Endothelial cell of umbilical vein (primary cell): ENCODE data around the gene LGALS7B. TPM values are rescaled to one million over a fixed set of nuclear protein-coding genes. Genes with fewer than 3 reads are reported as not detected.

Experiments
- BruUV-seq: library from RNA; stranded (reverse); fragments of 400-500 nt; replicated peaks from 2 replicates; lab custom pipeline; 2021; lab: Mats Ljungman, UMichigan
- CTCF ChIA-PET: fragments of 300-600, 350-600 bp; sonication (Branson Sonifier 250); formaldehyde crosslinking; loops from one replicate; lab custom pipeline; 2021; ENCODE audit warnings: antibody characterized with exemption, inconsistent platforms; lab: Charles Lee
- POLR2A ChIA-PET: fragments of 300-600, 350-600 bp; sonication (Branson Sonifier 250); formaldehyde crosslinking; loops from one replicate; lab custom pipeline; 2021; ENCODE audit warnings: antibody characterized with exemption, inconsistent platforms; lab: Charles Lee
- DNase-seq: peaks from one replicate; pipeline ENCODE4 v3.0.0-alpha.2; 2011; ENCODE audit warnings: low read depth, low spot score
- FAIRE-seq: peaks from 2 replicates; lab custom pipeline; 2011; peaks lifted over from hg19 to GRCh38; lab: Jason Lieb, UNC
- H2AFZ ChIP-seq: 2 replicates; pipeline ENCODE4 v1.6.0; 2012; ENCODE audit warnings: low read depth, low read length, control low read depth, inconsistent platforms
- H3K27ac ChIP-seq: 2 replicates; pipeline ENCODE4 v1.5.1; 2011; ENCODE audit warnings: low read depth, mild to moderate bottlenecking, control low read depth, low read length, moderate library complexity; ENCODE audit not compliant: insufficient read depth
- H3K27me3 ChIP-seq, 2 experiments: 2 replicates each; pipeline versions ENCODE4 v1.6.0 to v1.6.1; 2011; ENCODE audit warnings: low read length in 2 of 2, mixed read lengths in 1 of 2; ENCODE audit not compliant: control insufficient read depth in 2 of 2, insufficient read depth in 2 of 2
- H3K36me3 ChIP-seq, 2 experiments: 2 replicates in 1 of 2; 3 replicates in 1 of 2; pipeline ENCODE4 v1.5.1; 2011; ENCODE audit warnings: low read length in 2 of 2, mild to moderate bottlenecking in 1 of 2, moderate library complexity in 1 of 2; ENCODE audit not compliant: control insufficient read depth in 2 of 2, insufficient read depth in 2 of 2; ENCODE audit errors: extremely low read depth in 1 of 2
- H3K4me1 ChIP-seq: 3 replicates; pipeline ENCODE4 v1.5.1; 2011; ENCODE audit warnings: mild to moderate bottlenecking, low read length; ENCODE audit not compliant: control insufficient read depth, insufficient read depth; ENCODE audit errors: extremely low read depth
- H3K4me2 ChIP-seq: 2 replicates; pipeline ENCODE4 v1.6.1; 2011; ENCODE audit warnings: low read length, control low read depth, mixed read lengths; ENCODE audit not compliant: insufficient read depth
- H3K4me3 ChIP-seq, 3 experiments: fragments of 200-600 bp in 1 of 3; sonication (generic), shearing (Covaris generic) in 1 of 3; replicated peaks in 1 of 3; 2 replicates each; pipeline ENCODE4 v1.5.1; 2011 to 2016; ENCODE audit warnings: control low read depth in 3 of 3, low read length in 3 of 3, mild to moderate bottlenecking in 2 of 3, inconsistent platforms in 1 of 3, low read depth in 1 of 3, moderate library complexity in 1 of 3; ENCODE audit not compliant: insufficient read depth in 1 of 3
- H3K79me2 ChIP-seq: 2 replicates; pipeline ENCODE4 v1.6.0; 2012; ENCODE audit warnings: low read length, inconsistent platforms; ENCODE audit not compliant: control insufficient read depth, insufficient read depth
- H3K9ac ChIP-seq: replicated peaks from 2 replicates; pipeline ENCODE3; 2011; ENCODE audit warnings: low read length, control low read depth; ENCODE audit not compliant: insufficient read depth; ENCODE audit errors: extremely low read depth
- H3K9me1 ChIP-seq: replicated peaks from 3 replicates; pipeline ENCODE4 v1.6.0; 2011; ENCODE audit warnings: mild to moderate bottlenecking, low read length; ENCODE audit not compliant: control insufficient read depth, insufficient read depth; ENCODE audit errors: extremely low read depth
- H3K9me3 ChIP-seq: replicated peaks from 2 replicates; pipeline ENCODE4 v1.5.1; 2012; ENCODE audit warnings: low read length, inconsistent platforms; ENCODE audit not compliant: control insufficient read depth, insufficient read depth
- H4K20me1 ChIP-seq: replicated peaks from 2 replicates; pipeline ENCODE3; 2011; ENCODE audit warnings: mild to moderate bottlenecking, low read length; ENCODE audit not compliant: control insufficient read depth, insufficient read depth; ENCODE audit errors: extremely low read depth
- CTCF ChIP-seq, 2 donors: IDR thresholded peaks; 1 replicate in 1 of 2; 2 replicates in 1 of 2; pipeline ENCODE4 v1.5.1; 2011; ENCODE audit warnings: low read length in 2 of 2, mild to moderate bottlenecking in 2 of 2, moderate library complexity in 2 of 2, control low read depth in 1 of 2, inconsistent platforms in 1 of 2, low read depth in 1 of 2; ENCODE audit not compliant: insufficient read depth in 1 of 2; ENCODE audit errors: extremely low read depth in 1 of 2
- EZH2 ChIP-seq: IDR thresholded peaks from 2 replicates; pipeline ENCODE4 v1.6.1; 2012; ENCODE audit warnings: borderline replicate concordance, low read depth, mild to moderate bottlenecking, moderate library complexity, low read length, inconsistent platforms; ENCODE audit not compliant: severe bottlenecking
- FOS ChIP-seq: IDR thresholded peaks from 2 replicates; pipeline ENCODE4 v1.6.1; 2011; ENCODE audit warnings: mild to moderate bottlenecking, low read length, moderate library complexity, borderline replicate concordance; ENCODE audit not compliant: insufficient read depth
- GATA2 ChIP-seq: IDR thresholded peaks from 2 replicates; pipeline ENCODE4 v1.7.0; 2011; ENCODE audit warnings: low read depth, mild to moderate bottlenecking, moderate library complexity, mixed read lengths, low read length; ENCODE audit not compliant: insufficient read length, insufficient read depth
- JUN ChIP-seq: IDR thresholded peaks from 2 replicates; pipeline ENCODE4 v1.6.1; 2011; ENCODE audit warnings: borderline replicate concordance, low read depth; ENCODE audit not compliant: insufficient read length, insufficient read depth
- MAX ChIP-seq: IDR thresholded peaks from 2 replicates; pipeline ENCODE4 v1.6.1; 2011; ENCODE audit not compliant: insufficient read depth, insufficient read length
- MYC ChIP-seq: IDR thresholded peaks from one replicate; pipeline ENCODE4 v1.6.1; 2011; ENCODE audit warnings: mild to moderate bottlenecking, low read depth, low read length
- POLR2A ChIP-seq: IDR thresholded peaks from 2 replicates; pipeline ENCODE4 v1.6.1; 2012; ENCODE audit warnings: low read depth, mild to moderate bottlenecking, control low read depth, low read length
- POLR2AphosphoS5 ChIP-seq: IDR thresholded peaks from 2 replicates; pipeline ENCODE4 v1.6.1; 2012; ENCODE audit warnings: low read depth, mild to moderate bottlenecking, control low read depth, low read length, moderate library complexity; ENCODE audit not compliant: insufficient read depth
- dilution Hi-C: fragments of 300-500 bp; cut with MboI; formaldehyde crosslinking; loops from one replicate; pipeline ENCODE4 v1.15.0; 2019; ENCODE audit warnings: low sequenced_read_pairs; ENCODE audit not compliant: extremely low pct_ligation_motif_present
- intact Hi-C: fragments of 100-400 bp; cut with micrococcal nuclease; formaldehyde crosslinking; loops from one replicate; pipeline ENCODE4 v1.10.0; 2022
- polyA plus RNA-seq, 4 experiments: library from polyadenylated mRNA; depleted of rRNA in 3 of 4; stranded (reverse) in 3 of 4; unstranded in 1 of 4; fragments of >200 nt; gene quantifications; 2 replicates each; pipeline versions ENCODE4 v1.2.1 to v1.2.3, GENCODE V29; 2011 to 2012; ENCODE audit warnings: missing spikeins in 1 of 4
- total RNA-seq: library from RNA; stranded (reverse); gene quantifications from 2 replicates; pipeline ENCODE4 v1.2.3, GENCODE V29; 2021

LGALS7B gene
- total and polyA plus RNA-seq, 2 donors (not counting 3 experiments of a cell fraction or from before 2014, with no cell fraction given): not detected

GRCh38 chr19:38816131-38816750 is 27.2 kb downstream of the LGALS7B start:
- FAIRE-seq (no peak), DNase-seq (no peak)
- Histone ChIP-seq H2AFZ (no peak overlapping the region), H3K4me2 (no peak overlapping the region), H3K27me3 (no peaks in the 10 kb centered on the region), H3K4me1 (no peaks in the 10 kb centered on the region), H3K27ac (no peak overlapping the region), H3K9ac (no peak overlapping the region), H4K20me1 (no peaks in the 10 kb centered on the region), H3K9me3 (no peaks in the 10 kb centered on the region), H3K9me1 (no peaks in the 10 kb centered on the region), H3K4me3 (no peak overlapping the region), H3K79me2 (no peaks in the 10 kb centered on the region), H3K36me3 (peaks cover 0 to 13% of the 10 kb centered on the region in 2 experiments)
- intact Hi-C loops: no loop called here
- TF ChIP-seq FOS (no peak), POLR2AphosphoS5 (no peak), EZH2 (no peak), GATA2 (no peak), JUN (no peak)
- CTCF ChIA-PET: no interaction called here
- BruUV-seq: no TSS peak
- dilution Hi-C loops: no loop called here
- POLR2A ChIA-PET: no interaction called here

- Histone ChIP-seq H3K36me3 (peaks cover 0 to 13% of the 10 kb centered on the region in 2 experiments), H3K79me2 (no peaks in the 10 kb centered on the region), H3K27ac (no peak overlapping the region), H4K20me1 (no peaks in the 10 kb centered on the region), H3K9me3 (no peaks in the 10 kb centered on the region), H3K9ac (no peak overlapping the region), H2AFZ (no peak overlapping the region), H3K27me3 (no peaks in the 10 kb centered on the region), H3K4me3 (no peak overlapping the region), H3K4me2 (no peak overlapping the region), H3K9me1 (no peaks in the 10 kb centered on the region), H3K4me1 (no peaks in the 10 kb centered on the region)
- intact Hi-C loops (no loop called here), dilution Hi-C loops (no loop called here)
- ChIA-PET CTCF (no interaction called here), POLR2A (no interaction called here)
- FAIRE-seq: no peak
- no TSS peak for BruUV-seq
- TF ChIP-seq GATA2 (no peak), EZH2 (no peak), POLR2AphosphoS5 (no peak), CTCF (IDR thresholded peaks at IDR 0.05; ENCODE audit: extremely low read depth in 1 of 2, insufficient read depth in 1 of 2, low read depth in 1 of 2, low read length in 2 of 2) (no peak), MAX (no peak), FOS (no peak), POLR2A (no peak), JUN (no peak), MYC (no peak)
- DNase-seq: no peak
Measured at GRCh38 chr19:38817081-38817480, 28.1 kb downstream of the LGALS7B start.
